Hepatocyte (in vitro differentiated cells): Measurements from ENCODE around the gene CDH6.

Experiments
- EZH2 ChIP-seq: fragments of 200-600 bp; sonication (generic); IDR thresholded peaks from 2 replicates; pipeline ENCODE4 v1.6.1; 2016; ENCODE audit warnings: antibody characterized with exemption, mild to moderate bottlenecking, borderline replicate concordance
- EZH2phosphoT487 ChIP-seq: fragments of 200-600 bp; sonication (generic); IDR thresholded peaks from one replicate; pipeline ENCODE4 v1.6.1; 2018; ENCODE audit warnings: antibody characterized with exemption, mild to moderate bottlenecking, low read depth, moderate library complexity; ENCODE audit not compliant: unreplicated experiment, severe bottlenecking
- TF ChIP-seq, protein P1 (sequence below): fragments of 200-600 bp; sonication (generic); IDR thresholded peaks from 2 replicates; pipeline ENCODE4 v1.5.1; 2016; ENCODE audit warnings: antibody characterized with exemption, mild to moderate bottlenecking; ENCODE audit not compliant: poor library complexity

DNA sequence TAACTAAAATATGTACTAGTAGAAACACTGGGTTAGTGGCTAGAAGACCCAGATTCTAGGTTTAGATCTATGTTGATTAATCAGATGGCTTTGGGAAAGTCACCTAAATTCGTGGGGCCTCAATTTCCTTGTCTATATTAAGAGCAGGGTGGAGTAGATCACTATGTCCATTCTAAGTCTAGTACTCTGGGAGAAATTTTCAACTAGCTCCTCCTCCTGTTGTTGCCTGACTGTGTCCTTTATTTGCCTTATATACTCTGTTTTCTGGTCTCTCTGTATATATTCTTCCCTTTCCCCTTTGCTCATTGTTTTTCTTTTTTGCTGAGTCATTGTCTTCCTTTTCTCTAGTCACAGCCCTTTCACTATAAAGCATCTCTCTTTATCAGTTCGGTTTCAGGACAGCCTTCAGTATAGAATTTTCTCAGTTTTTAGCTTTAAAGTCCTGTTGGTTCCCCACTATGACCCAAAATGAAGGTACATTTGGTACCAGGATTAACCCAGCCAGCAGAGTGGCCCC, 44.5 kb upstream of the CDH6 start:
- TF ChIP-seq, protein P1, sequence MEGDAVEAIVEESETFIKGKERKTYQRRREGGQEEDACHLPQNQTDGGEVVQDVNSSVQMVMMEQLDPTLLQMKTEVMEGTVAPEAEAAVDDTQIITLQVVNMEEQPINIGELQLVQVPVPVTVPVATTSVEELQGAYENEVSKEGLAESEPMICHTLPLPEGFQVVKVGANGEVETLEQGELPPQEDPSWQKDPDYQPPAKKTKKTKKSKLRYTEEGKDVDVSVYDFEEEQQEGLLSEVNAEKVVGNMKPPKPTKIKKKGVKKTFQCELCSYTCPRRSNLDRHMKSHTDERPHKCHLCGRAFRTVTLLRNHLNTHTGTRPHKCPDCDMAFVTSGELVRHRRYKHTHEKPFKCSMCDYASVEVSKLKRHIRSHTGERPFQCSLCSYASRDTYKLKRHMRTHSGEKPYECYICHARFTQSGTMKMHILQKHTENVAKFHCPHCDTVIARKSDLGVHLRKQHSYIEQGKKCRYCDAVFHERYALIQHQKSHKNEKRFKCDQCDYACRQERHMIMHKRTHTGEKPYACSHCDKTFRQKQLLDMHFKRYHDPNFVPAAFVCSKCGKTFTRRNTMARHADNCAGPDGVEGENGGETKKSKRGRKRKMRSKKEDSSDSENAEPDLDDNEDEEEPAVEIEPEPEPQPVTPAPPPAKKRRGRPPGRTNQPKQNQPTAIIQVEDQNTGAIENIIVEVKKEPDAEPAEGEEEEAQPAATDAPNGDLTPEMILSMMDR, result no peak
- no peak for TF ChIP-seq EZH2phosphoT487
- no peak for TF ChIP-seq EZH2
